HCT116 (cell line): ENCODE results near the gene KIFC3. TPM values are rescaled to one million over a fixed set of nuclear protein-coding genes. Genes with fewer than 3 reads are reported as not detected.

Experiments
- ATAC-seq: fragments of 200-7000 bp; cut with Tn5 transposase; 2 replicates; pipeline ENCODE4 v1.9.1; 2020; ENCODE audit warnings: mild to moderate bottlenecking, moderate library complexity
- BruUV-seq: library from RNA; stranded (reverse); fragments of 400-500 nt; replicated peaks from 2 replicates; lab custom pipeline; 2021; lab: Mats Ljungman, UMichigan
- CTCF ChIA-PET: fragments of 300-600 bp; sonication (Branson Sonifier 250); formaldehyde crosslinking; loops from one replicate; lab custom pipeline; 2021; ENCODE audit warnings: antibody characterized with exemption; lab: Charles Lee
- POLR2A ChIA-PET: fragments of 300-600, 350-600 bp; sonication (Branson Sonifier 250); formaldehyde crosslinking; loops from one replicate; lab custom pipeline; 2021; ENCODE audit warnings: antibody characterized with exemption; lab: Charles Lee
- RAD21 ChIA-PET, 2 experiments: fragments of 300-600 bp; sonication (Branson Sonifier 250); formaldehyde crosslinking; loops; one replicate each; lab custom pipeline; 2023; ENCODE audit warnings: low total read pairs in 2 of 2; ENCODE audit not compliant: uncharacterized antibody in 2 of 2, unreplicated experiment in 2 of 2, low non-redundant PET in 1 of 2; lab: Charles Lee
- DNase-seq: peaks from one replicate; pipeline ENCODE4 v3.0.0-alpha.2; 2010; ENCODE audit warnings: low read depth, low spot score
- H2AFZ ChIP-seq: fragments of 200-600 bp; shearing (Covaris generic), sonication (generic); 2 replicates; pipeline ENCODE4 v1.6.1; 2017; ENCODE audit warnings: low read depth, mixed run types, mixed read lengths, antibody characterized with exemption, low read length; ENCODE audit not compliant: poor library complexity, severe bottlenecking
- H3K27ac ChIP-seq: 2 replicates; pipeline ENCODE4 v1.5.1; 2012; ENCODE audit warnings: low read depth, low read length
- H3K27me3 ChIP-seq: fragments of 200-600 bp; sonication (generic); 2 replicates; pipeline ENCODE4 v1.6.1; 2016; ENCODE audit warnings: mixed run types, low read length, mixed read lengths; ENCODE audit not compliant: insufficient read depth
- H3K36me3 ChIP-seq, 2 experiments: fragments of 200-500 bp in 1 of 2; fragments of 200-600 bp in 1 of 2; sonication (Bioruptor generic) in 1 of 2; sonication (generic) in 1 of 2; 2 replicates each; pipeline versions ENCODE4 v1.5.1 to v1.6.1; 2014 to 2016; ENCODE audit warnings: low read length in 2 of 2, inconsistent platforms in 1 of 2, mixed read lengths in 1 of 2, mixed run types in 1 of 2; ENCODE audit not compliant: insufficient read depth in 2 of 2, control insufficient read depth in 1 of 2
- H3K4me1 ChIP-seq, 2 experiments: fragments of 200-600 bp in 1 of 2; sonication (generic) in 1 of 2; 2 replicates each; pipeline versions ENCODE4 v1.5.1 to v1.6.1; 2012 to 2017; ENCODE audit warnings: low read length in 2 of 2, inconsistent platforms in 1 of 2, mild to moderate bottlenecking in 1 of 2, mixed read lengths in 1 of 2, mixed run types in 1 of 2, moderate library complexity in 1 of 2; ENCODE audit not compliant: insufficient read depth in 2 of 2, control insufficient read depth in 1 of 2
- H3K4me2 ChIP-seq: fragments of 200-600 bp; sonication (generic); 2 replicates; pipeline ENCODE4 v1.6.1; 2017; ENCODE audit warnings: mixed run types, low read length, mixed read lengths
- H3K4me3 ChIP-seq, 2 experiments: fragments of 200-600 bp in 1 of 2; sonication (generic) in 1 of 2; replicated peaks in 1 of 2; 2 replicates each; pipeline ENCODE4 v1.5.1; 2011 to 2016; ENCODE audit warnings: low read length in 2 of 2, control low read depth in 1 of 2, low read depth in 1 of 2, mild to moderate bottlenecking in 1 of 2, mixed read lengths in 1 of 2, mixed run types in 1 of 2
- H3K79me2 ChIP-seq: fragments of 200-600 bp; sonication (generic); 2 replicates; pipeline ENCODE4 v1.6.1; 2017; ENCODE audit warnings: mild to moderate bottlenecking, mixed run types, low read length, moderate library complexity, mixed read lengths; ENCODE audit not compliant: insufficient read depth
- H3K9ac ChIP-seq: fragments of 200-600 bp; sonication (generic); 2 replicates; pipeline ENCODE4 v1.6.1; 2016; ENCODE audit warnings: low read length, mixed read lengths
- H3K9me2 ChIP-seq: fragments of 200-600 bp; sonication (generic), shearing (Covaris generic); 2 replicates; pipeline ENCODE4 v1.6.1; 2017; ENCODE audit warnings: mixed run types, mild to moderate bottlenecking, moderate library complexity; ENCODE audit not compliant: insufficient read depth
- H3K9me3 ChIP-seq, 2 experiments: fragments of 200-500 bp in 1 of 2; fragments of 200-600 bp in 1 of 2; sonication (Bioruptor generic) in 1 of 2; sonication (generic) in 1 of 2; 2 replicates each; pipeline ENCODE4 v1.6.1; 2014 to 2017; ENCODE audit warnings: low read length in 2 of 2, mixed read lengths in 2 of 2, inconsistent platforms in 1 of 2, low read depth in 1 of 2, mild to moderate bottlenecking in 1 of 2, mixed run types in 1 of 2, moderate library complexity in 1 of 2; ENCODE audit not compliant: control insufficient read depth in 1 of 2, insufficient read depth in 1 of 2
- H4K20me1 ChIP-seq: fragments of 200-600 bp; sonication (generic), shearing (Covaris generic); 2 replicates; pipeline ENCODE4 v1.6.1; 2017; ENCODE audit warnings: mixed run types, mild to moderate bottlenecking, moderate library complexity; ENCODE audit not compliant: insufficient read depth
- EGR1 ChIP-seq: IDR thresholded peaks from 2 replicates; pipeline ENCODE4 v1.6.1; 2012; ENCODE audit warnings: low read depth
- JUND ChIP-seq: IDR thresholded peaks from 2 replicates; pipeline ENCODE4 v1.6.1; 2012
- POLR2A ChIP-seq: IDR thresholded peaks from 2 replicates; pipeline ENCODE4 v1.7.0; 2011; ENCODE audit warnings: borderline replicate concordance; ENCODE audit not compliant: insufficient read depth, insufficient read length; ENCODE audit errors: extremely low read depth
- SRF ChIP-seq: IDR thresholded peaks from 2 replicates; pipeline ENCODE4 v1.6.1; 2012; ENCODE audit warnings: low read depth
- ZFX ChIP-seq: fragments of 450-650 bp; IDR thresholded peaks from 2 replicates; pipeline ENCODE4 v1.6.1; 2017
- intact Hi-C: fragments of 100-400 bp; cut with micrococcal nuclease; formaldehyde crosslinking; loops from 2 replicates; pipeline ENCODE4 v1.10.0; 2022
- total RNA-seq: library from RNA; stranded (reverse); gene quantifications from one replicate; pipeline ENCODE4 v1.2.1, GENCODE V29; 2021; ENCODE audit not compliant: unreplicated experiment
- TF ChIP-seq, protein P1 (sequence below), 3 experiments: fragments of 200-600 bp in 1 of 3; sonication (generic) in 1 of 3; IDR thresholded peaks in 2 of 3; conservative IDR thresholded peaks in 1 of 3; 2 replicates each; pipeline ENCODE4 v1.5.1; 2012 to 2017; ENCODE audit warnings: low read depth in 2 of 3, low read length in 2 of 3, antibody characterized with exemption in 1 of 3, borderline replicate concordance in 1 of 3, control low read depth in 1 of 3, mild to moderate bottlenecking in 1 of 3, mixed read lengths in 1 of 3, mixed run types in 1 of 3, moderate library complexity in 1 of 3; ENCODE audit not compliant: insufficient read depth in 1 of 3

KIFC3 gene
- total RNA-seq, 1 experiment from 2014 or later: 31.9 TPM

DNA sequence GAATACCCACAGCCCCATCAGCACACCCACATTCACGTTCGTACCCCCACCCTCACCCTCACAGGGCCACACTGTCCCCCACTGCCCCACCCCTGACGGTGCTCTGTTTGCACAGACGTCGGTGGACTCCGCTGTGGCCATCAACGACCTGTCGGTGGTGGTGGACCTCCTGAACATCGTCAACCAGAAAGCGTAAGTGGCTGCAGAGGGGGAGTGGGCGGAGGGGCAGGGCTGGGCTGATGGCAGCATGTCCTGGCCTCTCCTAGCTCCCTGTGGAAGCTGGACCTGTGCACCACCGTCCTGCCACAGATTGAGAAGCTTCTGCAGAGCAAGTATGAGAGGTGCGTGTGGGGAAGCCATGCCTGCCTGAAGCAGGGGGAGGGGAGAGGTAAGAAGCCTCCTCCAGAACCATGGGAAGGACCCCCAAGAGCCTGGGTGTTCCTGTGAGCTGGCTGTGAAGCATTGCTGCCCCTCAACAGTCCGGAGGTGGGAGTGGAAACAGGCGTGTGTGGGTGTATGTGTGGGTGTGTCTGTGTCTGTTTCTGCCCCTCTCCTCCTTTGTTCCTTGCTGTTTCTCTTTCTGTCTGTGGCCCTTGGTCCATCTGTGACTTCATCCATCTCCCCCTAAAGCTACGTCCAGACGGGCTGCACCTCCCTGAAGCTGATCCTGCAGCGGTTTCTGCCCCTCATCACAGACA lies 46.4 kb downstream of the KIFC3 start (continued):
- TF ChIP-seq, protein P1, sequence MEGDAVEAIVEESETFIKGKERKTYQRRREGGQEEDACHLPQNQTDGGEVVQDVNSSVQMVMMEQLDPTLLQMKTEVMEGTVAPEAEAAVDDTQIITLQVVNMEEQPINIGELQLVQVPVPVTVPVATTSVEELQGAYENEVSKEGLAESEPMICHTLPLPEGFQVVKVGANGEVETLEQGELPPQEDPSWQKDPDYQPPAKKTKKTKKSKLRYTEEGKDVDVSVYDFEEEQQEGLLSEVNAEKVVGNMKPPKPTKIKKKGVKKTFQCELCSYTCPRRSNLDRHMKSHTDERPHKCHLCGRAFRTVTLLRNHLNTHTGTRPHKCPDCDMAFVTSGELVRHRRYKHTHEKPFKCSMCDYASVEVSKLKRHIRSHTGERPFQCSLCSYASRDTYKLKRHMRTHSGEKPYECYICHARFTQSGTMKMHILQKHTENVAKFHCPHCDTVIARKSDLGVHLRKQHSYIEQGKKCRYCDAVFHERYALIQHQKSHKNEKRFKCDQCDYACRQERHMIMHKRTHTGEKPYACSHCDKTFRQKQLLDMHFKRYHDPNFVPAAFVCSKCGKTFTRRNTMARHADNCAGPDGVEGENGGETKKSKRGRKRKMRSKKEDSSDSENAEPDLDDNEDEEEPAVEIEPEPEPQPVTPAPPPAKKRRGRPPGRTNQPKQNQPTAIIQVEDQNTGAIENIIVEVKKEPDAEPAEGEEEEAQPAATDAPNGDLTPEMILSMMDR (IDR thresholded peaks at IDR 0.05 in 2 of 3, conservative IDR thresholded peaks at IDR 0.05 in 1 of 3; ENCODE audit: borderline replicate concordance in 1 of 3, insufficient read depth in 1 of 3, low read depth in 2 of 3, low read length in 2 of 3): no peak
- TF ChIP-seq POLR2A: no peak
- TF ChIP-seq EGR1: no peak
- TF ChIP-seq JUND: no peak
- no peak for TF ChIP-seq ZFX
- TF ChIP-seq SRF: no peak

DNA sequence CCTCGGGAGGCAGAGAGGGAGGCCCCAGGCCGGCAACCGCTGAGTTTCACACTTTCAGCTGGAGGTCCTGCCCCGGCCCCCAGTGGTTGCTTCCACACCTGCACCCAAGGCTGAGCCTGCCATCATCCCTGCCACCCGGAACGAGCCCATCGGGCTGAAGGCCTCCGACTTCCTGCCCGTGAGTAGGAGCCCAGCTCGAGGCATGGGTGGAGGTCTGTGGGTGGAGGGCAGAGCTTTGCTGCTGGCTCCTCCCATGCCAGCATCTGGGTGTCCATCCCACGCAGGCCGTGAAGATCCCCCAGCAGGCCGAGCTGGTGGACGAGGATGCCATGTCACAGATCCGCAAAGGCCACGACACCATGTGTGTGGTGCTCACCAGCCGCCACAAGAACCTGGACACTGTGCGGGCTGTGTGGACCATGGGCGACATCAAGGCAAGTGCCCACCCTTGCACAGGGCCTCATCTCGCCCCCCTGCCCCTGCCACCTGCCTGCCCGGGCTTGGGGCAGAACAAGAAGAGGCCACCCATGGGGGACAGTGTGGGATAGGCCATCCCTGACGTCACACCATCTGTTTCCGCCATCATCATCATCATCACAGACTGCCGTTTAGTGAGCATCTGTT lies 47.1 kb downstream of the KIFC3 start:
- no peak for ATAC-seq
- Histone ChIP-seq H3K9ac (no peak overlapping the region), H3K9me3 (no peaks in the 10 kb centered on the region), H3K4me1 (peaks cover 0 to 3% of the 10 kb centered on the region in 2 experiments; a peak in 1 of 4 replicates), H3K79me2 (no peaks in the 10 kb centered on the region), H3K27ac (no peak overlapping the region), H2AFZ (no peak overlapping the region), H3K36me3 (0 out of 4 replicates have a peak, but pooled peaks cover 0 to 2% of the 10 kb centered on the region in 2 experiments), H3K27me3 (no peaks in the 10 kb centered on the region), H3K4me2 (no peak overlapping the region), H4K20me1 (no peaks in the 10 kb centered on the region), H3K9me2 (no peaks in the 10 kb centered on the region), H3K4me3 (no peak overlapping the region)
- intact Hi-C loops: loop anchor here (10.0 kb wide), 1 partner anchor 140 kb away; no protein-coding TSS in a partner anchor
- no peak for DNase-seq
- RAD21 ChIA-PET: no interaction called here
- TF ChIP-seq ZFX: no peak
- TF ChIP-seq, protein P1 (IDR thresholded peaks at IDR 0.05 in 2 of 3, conservative IDR thresholded peaks at IDR 0.05 in 1 of 3; ENCODE audit: borderline replicate concordance in 1 of 3, insufficient read depth in 1 of 3, low read depth in 2 of 3, low read length in 2 of 3): 0 out of 6 replicates have a peak, but pooled peaks of 1 of the 3 experiments have one; percentile 20
- no peak for TF ChIP-seq SRF
- POLR2A ChIA-PET: no interaction called here
- CTCF ChIA-PET: interaction anchor here (3.2 kb wide), 1 partner anchor 108 kb away, joined by 18 read pairs; no protein-coding TSS in a partner anchor
- no TSS peak for BruUV-seq
